Measurements from ENCODE around the gene OR10G7.

The OR10G7 gene

GRCh38 chr11:124041254-124041653 lies at the start of gene OR10G7:
Gene OR10G7 (minus strand): TSS chr11:124041325. CDS start chr11:124039001, 2,324 bp downstream.
- DNase-seq = no peak

- peak; percentile 5 to 55 for DNase-seq
Observed at GRCh38 chr11:124085997-124086846, 45.1 kb upstream of the OR10G7 start.

GRCh38 chr11:124085583-124085982 lies 44.5 kb upstream of the OR10G7 start:
- DNase-seq = no peak

- DNase-seq = no peak
Observed at GRCh38 chr11:124082371-124082770, 41.2 kb upstream of the OR10G7 start.

GRCh38 chr11:124081483-124081882 lies 40.4 kb upstream of the OR10G7 start:
- no peak for DNase-seq

GRCh38 chr11:124080327-124081001 lies 39.3 kb upstream of the OR10G7 start:
- no peak for DNase-seq

- no peak for DNase-seq
Observed at GRCh38 chr11:124079631-124080326, 38.7 kb upstream of the OR10G7 start.

- DNase-seq = no peak
Observed at GRCh38 chr11:124078591-124078990, 37.5 kb upstream of the OR10G7 start.

GRCh38 chr11:124077266-124077665 lies 36.1 kb upstream of the OR10G7 start:
- DNase-seq = no peak

GRCh38 chr11:124075841-124076651 lies 34.9 kb upstream of the OR10G7 start:
- DNase-seq = peak in 1 of 2 donors; percentile 16

GRCh38 chr11:124075492-124075840 lies 34.3 kb upstream of the OR10G7 start:
- DNase-seq = no peak

- no peak for DNase-seq
Observed at GRCh38 chr11:124074554-124074953, 33.4 kb upstream of the OR10G7 start.

GRCh38 chr11:124072147-124072546 lies 31.0 kb upstream of the OR10G7 start:
- DNase-seq = no peak

GRCh38 chr11:124071623-124071948 lies 30.5 kb upstream of the OR10G7 start:
- DNase-seq = no peak

GRCh38 chr11:124070915-124071622 lies 29.9 kb upstream of the OR10G7 start:
- DNase-seq = peak; percentile 65 to 68

- DNase-seq = peak in 1 of 2 donors; percentile 43
Observed at GRCh38 chr11:124069429-124070401, 28.6 kb upstream of the OR10G7 start.

- no peak for DNase-seq
Observed at GRCh38 chr11:124068601-124069110, 27.5 kb upstream of the OR10G7 start.

GRCh38 chr11:124052966-124053365 lies 11.8 kb upstream of the OR10G7 start:
- DNase-seq = no peak

GRCh38 chr11:124050748-124051147 lies 9.6 kb upstream of the OR10G7 start:
- no peak for DNase-seq

- DNase-seq = no peak
Observed at GRCh38 chr11:124043420-124043819, 2.3 kb upstream of the OR10G7 start.

GRCh38 chr11:124039557-124039956 lies 1.6 kb downstream of the OR10G7 start:
- DNase-seq = no peak

Measured in hippocampal formation (tissue), 2 donors.